ENCODE data around the gene FMNL1.
"Not testable (repeated sequence)": the region's sequence is repeated elsewhere in the genome, so short reads cannot be mapped to it uniquely, and the experiment has no call there.

FMNL1 gene

DNA sequence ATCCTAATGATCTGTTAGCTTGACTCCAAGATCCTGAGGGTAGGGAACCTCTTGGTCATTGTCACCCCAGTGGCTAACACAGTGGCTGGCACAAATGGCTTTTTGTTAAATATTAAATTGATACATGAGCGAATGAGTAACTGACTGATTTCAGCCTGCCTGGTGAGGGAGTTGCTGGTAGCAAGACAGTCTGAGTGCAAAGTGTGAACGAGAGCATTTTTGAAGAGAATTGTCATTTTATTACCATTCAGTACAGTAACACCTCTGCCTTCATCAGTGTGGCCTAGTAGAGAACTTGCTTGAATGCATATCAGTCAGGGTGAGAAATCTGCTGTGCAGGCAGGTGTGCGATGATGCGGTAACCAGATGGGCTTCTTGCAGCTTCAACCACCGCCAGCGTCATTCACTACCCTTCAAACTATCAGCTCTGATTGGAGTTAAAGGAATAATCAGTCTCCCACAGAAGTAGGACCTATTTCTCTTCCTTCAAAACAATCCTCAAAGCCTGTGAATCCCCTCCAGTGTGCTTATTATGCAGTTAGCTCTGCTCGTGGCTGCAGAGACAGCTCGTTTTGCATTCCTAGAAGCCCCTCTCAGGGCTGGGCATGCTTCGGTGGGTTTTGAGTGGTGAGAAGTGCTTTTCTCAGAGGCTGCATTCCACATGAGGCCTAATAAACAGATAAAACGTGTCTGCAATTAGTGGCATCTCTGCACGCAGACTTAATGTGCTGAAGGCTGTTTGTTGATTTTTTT is 31.0 kb upstream of the FMNL1 start:
- Histone ChIP-seq H3K9me3 (ENCODE audit: control insufficient read depth, insufficient read depth, low read length) (no peaks in the 10 kb centered on the region; the same call in 1 of the 2 replicates), H3K36me3 (ENCODE audit: control insufficient read depth, insufficient read depth, low read length) (no peaks in the 10 kb centered on the region), H3K4me1 (ENCODE audit: control insufficient read depth, insufficient read depth, low read length) (no peaks in the 10 kb centered on the region), H3K4me3 (ENCODE audit: low read length) (no peak overlapping the region), H3K27ac (ENCODE audit: low read length) (no peak overlapping the region), H3K27me3 (ENCODE audit: control insufficient read depth, insufficient read depth, low read length) (no peaks in the 10 kb centered on the region)
- no CpG with 5 or more reads among the region's 11 CpGs for WGBS (ENCODE audit: insufficient coverage, insufficient read length)
- DNase-seq (ENCODE audit: low read depth, low spot score): no peak

- no peak overlapping the region for H3K27ac ChIP-seq (ENCODE audit: low read length)
- no peaks in the 10 kb centered on the region for H3K36me3 ChIP-seq (ENCODE audit: control insufficient read depth, insufficient read depth, low read length)
- no peak for DNase-seq (ENCODE audit: low read depth, low spot score)
- H3K4me1 ChIP-seq (ENCODE audit: control insufficient read depth, insufficient read depth, low read length): no peaks in the 10 kb centered on the region
- no peak overlapping the region for H3K4me3 ChIP-seq (ENCODE audit: low read length)
- H3K27me3 ChIP-seq (ENCODE audit: control insufficient read depth, insufficient read depth, low read length): no peaks in the 10 kb centered on the region
- no peaks in the 10 kb centered on the region; the same call in 1 of the 2 replicates for H3K9me3 ChIP-seq (ENCODE audit: control insufficient read depth, insufficient read depth, low read length)
Observed at GRCh38 chr17:45195424-45195823, 26.3 kb upstream of the FMNL1 start.

DNA sequence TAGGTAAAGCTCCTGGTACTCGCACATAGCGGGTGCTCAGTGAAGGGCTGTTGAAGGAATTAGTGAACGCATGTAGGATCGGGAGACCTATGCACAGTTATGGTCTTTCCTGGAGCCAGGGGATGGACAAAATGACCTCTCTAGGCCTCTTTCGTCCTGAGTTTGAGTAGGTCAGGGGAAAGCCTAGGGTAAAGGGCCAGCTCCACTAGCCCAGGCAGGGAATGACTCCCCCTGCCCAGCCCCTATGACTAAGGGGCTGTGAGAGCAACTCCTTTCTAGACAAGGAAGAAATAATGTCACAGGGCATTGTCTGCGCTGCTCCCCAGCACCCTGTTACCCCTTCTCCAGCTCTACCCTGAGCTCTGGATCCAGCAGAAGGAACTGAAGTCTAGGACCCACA is 24.6 kb upstream of the FMNL1 start:
- Histone ChIP-seq H3K4me3 (ENCODE audit: low read length) (no peak overlapping the region), H3K36me3 (ENCODE audit: control insufficient read depth, insufficient read depth, low read length) (no peaks in the 10 kb centered on the region), H3K9me3 (ENCODE audit: control insufficient read depth, insufficient read depth, low read length) (no peaks in the 10 kb centered on the region), H3K27ac (ENCODE audit: low read length) (no peak overlapping the region), H3K4me1 (ENCODE audit: control insufficient read depth, insufficient read depth, low read length) (no peaks in the 10 kb centered on the region), H3K27me3 (ENCODE audit: control insufficient read depth, insufficient read depth, low read length) (no peaks in the 10 kb centered on the region)
- no peak for DNase-seq (ENCODE audit: low read depth, low spot score)
- WGBS (ENCODE audit: insufficient coverage, insufficient read length): no CpG with 5 or more reads among the region's 6 CpGs

GRCh38 chr17:45197555-45198334 is 23.9 kb upstream of the FMNL1 start:
- H3K27ac ChIP-seq (ENCODE audit: low read length): no peak overlapping the region
- no CpG with 5 or more reads among the region's 16 CpGs for WGBS (ENCODE audit: insufficient coverage, insufficient read length)
- peak; percentile 84 for DNase-seq (ENCODE audit: low read depth, low spot score)

DNA sequence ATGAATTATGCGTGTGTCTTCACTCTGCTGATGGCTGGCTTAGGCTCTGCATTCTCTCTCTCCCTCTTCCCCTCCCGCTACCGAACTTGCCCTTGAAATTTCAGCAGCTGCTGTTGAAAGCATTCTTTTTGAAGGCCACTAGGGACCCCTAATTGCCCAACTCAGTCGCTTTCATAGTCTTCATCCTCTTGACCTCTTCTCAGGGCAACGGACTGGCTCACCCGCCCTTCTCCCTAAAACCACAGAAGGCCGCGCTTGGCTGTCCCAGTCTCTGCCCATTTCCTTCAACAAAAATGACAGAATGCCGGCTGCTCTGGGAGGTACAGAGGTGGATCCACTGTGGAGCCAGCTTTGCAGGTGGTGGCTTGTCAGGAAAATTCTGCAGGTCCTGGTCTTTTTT is 21.0 kb upstream of the FMNL1 start:
- Histone ChIP-seq H3K27me3 (ENCODE audit: control insufficient read depth, insufficient read depth, low read length) (no peaks in the 10 kb centered on the region), H3K36me3 (ENCODE audit: control insufficient read depth, insufficient read depth, low read length) (no peaks in the 10 kb centered on the region), H3K4me3 (ENCODE audit: low read length) (no peak overlapping the region), H3K27ac (ENCODE audit: low read length) (no peak overlapping the region), H3K4me1 (ENCODE audit: control insufficient read depth, insufficient read depth, low read length) (no peaks in the 10 kb centered on the region), H3K9me3 (ENCODE audit: control insufficient read depth, insufficient read depth, low read length) (no peaks in the 10 kb centered on the region)
- WGBS (ENCODE audit: insufficient coverage, insufficient read length): no CpG with 5 or more reads among the region's 9 CpGs
- DNase-seq (ENCODE audit: low read depth, low spot score): no peak

More at GRCh38 chr17:45197555-45198334, 23.9 kb upstream of the FMNL1 start:
- Histone ChIP-seq H3K36me3 (ENCODE audit: control insufficient read depth, insufficient read depth, low read length) (no peaks in the 10 kb centered on the region), H3K4me3 (ENCODE audit: low read length) (no peak overlapping the region), H3K27me3 (ENCODE audit: control insufficient read depth, insufficient read depth, low read length) (no peaks in the 10 kb centered on the region), H3K4me1 (ENCODE audit: control insufficient read depth, insufficient read depth, low read length) (no peaks in the 10 kb centered on the region), H3K9me3 (ENCODE audit: control insufficient read depth, insufficient read depth, low read length) (no peaks in the 10 kb centered on the region)

DNA sequence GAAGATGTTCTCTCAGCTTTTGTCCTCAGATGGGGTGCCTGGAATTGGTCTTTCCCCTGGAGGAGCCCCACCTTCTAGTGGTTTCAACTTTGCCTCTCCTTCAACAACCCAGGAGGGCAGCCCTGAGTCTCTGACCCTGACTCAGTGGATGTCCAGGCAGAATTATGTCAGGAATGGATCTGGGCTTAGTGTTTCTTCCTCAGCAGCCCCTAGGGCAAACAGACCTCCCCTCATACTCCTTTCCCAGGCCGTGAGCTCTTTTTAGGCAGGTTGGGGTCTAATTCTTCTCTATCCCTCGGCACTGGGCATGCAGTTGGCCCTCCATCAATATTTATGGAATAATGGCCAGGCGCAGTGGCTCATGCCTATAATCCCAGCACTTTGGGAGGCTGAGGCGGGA is 20.2 kb upstream of the FMNL1 start:
- no peaks in the 10 kb centered on the region for H3K36me3 ChIP-seq (ENCODE audit: control insufficient read depth, insufficient read depth, low read length)
- H3K4me3 ChIP-seq (ENCODE audit: low read length): no peak overlapping the region
- H3K27me3 ChIP-seq (ENCODE audit: control insufficient read depth, insufficient read depth, low read length): no peaks in the 10 kb centered on the region
- no peak overlapping the region for H3K27ac ChIP-seq (ENCODE audit: low read length)
- no CpG with 5 or more reads among the region's 4 CpGs for WGBS (ENCODE audit: insufficient coverage, insufficient read length)
- H3K4me1 ChIP-seq (ENCODE audit: control insufficient read depth, insufficient read depth, low read length): no peaks in the 10 kb centered on the region
- no peaks in the 10 kb centered on the region for H3K9me3 ChIP-seq (ENCODE audit: control insufficient read depth, insufficient read depth, low read length)
- no peak for DNase-seq (ENCODE audit: low read depth, low spot score)

DNA sequence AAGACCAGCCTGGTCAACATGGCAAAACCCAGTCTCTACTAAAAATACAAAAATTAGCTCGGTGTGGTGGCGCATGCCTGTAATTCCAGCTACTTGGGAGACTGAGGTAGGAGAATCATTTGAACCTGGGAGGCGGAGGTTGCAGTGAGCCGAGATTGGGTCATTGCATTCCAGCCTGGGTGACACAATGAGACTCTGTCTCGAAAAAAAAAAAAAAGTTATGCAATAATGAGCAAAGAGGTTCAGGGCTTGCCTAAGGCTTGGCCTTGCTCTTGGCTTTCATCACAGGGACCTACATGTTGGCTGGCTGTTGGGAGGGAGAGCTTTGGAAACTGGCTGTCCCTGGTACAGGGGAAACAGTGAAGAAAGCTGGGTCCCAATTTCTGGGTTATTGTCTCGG is 19.8 kb upstream of the FMNL1 start:
- H3K27me3 ChIP-seq (ENCODE audit: control insufficient read depth, insufficient read depth, low read length); H3K27ac ChIP-seq (ENCODE audit: low read length); H3K36me3 ChIP-seq (ENCODE audit: control insufficient read depth, insufficient read depth, low read length); DNase-seq (ENCODE audit: low read depth, low spot score); H3K9me3 ChIP-seq (ENCODE audit: control insufficient read depth, insufficient read depth, low read length); H3K4me1 ChIP-seq (ENCODE audit: control insufficient read depth, insufficient read depth, low read length); H3K4me3 ChIP-seq (ENCODE audit: low read length): not testable (repeated sequence)
- no CpG with 5 or more reads among the region's 6 CpGs for WGBS (ENCODE audit: insufficient coverage, insufficient read length)

GRCh38 chr17:45218895-45219661 is 2.6 kb upstream of the FMNL1 start:
- peaks cover 15% of the 10 kb centered on the region for H3K27me3 ChIP-seq (ENCODE audit: control insufficient read depth, insufficient read depth, low read length)
- WGBS (ENCODE audit: insufficient coverage, insufficient read length): no CpG with 5 or more reads among the region's 12 CpGs
- no peaks in the 10 kb centered on the region for H3K36me3 ChIP-seq (ENCODE audit: control insufficient read depth, insufficient read depth, low read length)
- no peaks in the 10 kb centered on the region for H3K9me3 ChIP-seq (ENCODE audit: control insufficient read depth, insufficient read depth, low read length)
- DNase-seq (ENCODE audit: low read depth, low spot score): no peak
- H3K4me1 ChIP-seq (ENCODE audit: control insufficient read depth, insufficient read depth, low read length): no peaks in the 10 kb centered on the region
- H3K4me3 ChIP-seq (ENCODE audit: low read length): no peak overlapping the region
- H3K27ac ChIP-seq (ENCODE audit: low read length): no peak overlapping the region

DNA sequence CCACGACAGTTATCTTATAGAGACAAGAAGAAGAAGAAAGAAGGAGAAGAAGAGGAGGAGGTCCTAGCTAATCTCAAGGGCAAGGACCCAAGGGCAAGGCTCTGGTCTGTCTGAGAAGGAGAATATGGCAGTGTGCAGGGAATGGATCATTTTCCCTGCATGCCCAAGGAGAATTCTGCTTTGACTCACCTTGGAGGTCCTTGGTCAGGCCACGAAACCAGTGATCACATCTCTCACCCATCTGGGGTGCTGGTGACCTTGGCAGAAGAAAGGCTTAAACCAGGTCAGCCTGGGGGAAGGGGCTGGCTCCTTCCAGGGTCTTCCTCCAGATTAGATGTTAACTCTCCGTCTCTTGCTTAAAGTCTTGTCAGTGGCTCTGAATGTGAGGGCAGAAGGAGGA is 1.6 kb upstream of the FMNL1 start:
- Histone ChIP-seq H3K27me3 (ENCODE audit: control insufficient read depth, insufficient read depth, low read length) (peaks cover 15% of the 10 kb centered on the region), H3K36me3 (ENCODE audit: control insufficient read depth, insufficient read depth, low read length) (no peaks in the 10 kb centered on the region), H3K4me3 (ENCODE audit: low read length) (no peak overlapping the region), H3K4me1 (ENCODE audit: control insufficient read depth, insufficient read depth, low read length) (no peaks in the 10 kb centered on the region), H3K9me3 (ENCODE audit: control insufficient read depth, insufficient read depth, low read length) (no peaks in the 10 kb centered on the region), H3K27ac (ENCODE audit: low read length) (no peak overlapping the region)
- no peak for DNase-seq (ENCODE audit: low read depth, low spot score)
- no CpG with 5 or more reads among the region's 3 CpGs for WGBS (ENCODE audit: insufficient coverage, insufficient read length)

GRCh38 chr17:45222014-45222288 is 266 bp downstream of the FMNL1 start:
- no CpG with 5 or more reads among the region's 38 CpGs for WGBS (ENCODE audit: insufficient coverage, insufficient read length)
- DNase-seq (ENCODE audit: low read depth, low spot score): no peak
- Histone ChIP-seq H3K27ac (ENCODE audit: low read length) (no peak overlapping the region), H3K4me1 (ENCODE audit: control insufficient read depth, insufficient read depth, low read length) (0 out of 2 replicates have a peak, but pooled peaks cover 1% of the 10 kb centered on the region), H3K36me3 (ENCODE audit: control insufficient read depth, insufficient read depth, low read length) (no peaks in the 10 kb centered on the region), H3K9me3 (ENCODE audit: control insufficient read depth, insufficient read depth, low read length) (no peaks in the 10 kb centered on the region), H3K4me3 (ENCODE audit: low read length) (peak overlapping the region; percentile 43; the same call in 1 of the 2 replicates), H3K27me3 (ENCODE audit: control insufficient read depth, insufficient read depth, low read length) (peaks cover 15% of the 10 kb centered on the region)

Measured in iPS DF 6.9 (cell line).